HG02970 (cell line): ENCODE data around the gene ATP1A4.
"Not testable (repeated sequence)": the region's sequence is repeated elsewhere in the genome, so short reads cannot be mapped to it uniquely, and the experiment has no call there.

Experiments
- ATAC-seq: cut with Tn5 transposase; IDR thresholded peaks from one replicate; pipeline ENCODE4 v1.9.1; 2021; ENCODE audit warnings: mild to moderate bottlenecking, moderate library complexity, moderate number of reproducible peaks; ENCODE audit not compliant: unreplicated experiment, low FRiP score

Gene ATP1A4

GRCh38 chr1:160122978-160123495 lies 28.4 kb upstream of the ATP1A4 start:
- no peak for ATAC-seq

GRCh38 chr1:160123726-160124125 lies 27.7 kb upstream of the ATP1A4 start:
- no peak for ATAC-seq

GRCh38 chr1:160124705-160125478 lies 26.5 kb upstream of the ATP1A4 start:
- ATAC-seq = no peak

GRCh38 chr1:160125746-160126145 lies 25.7 kb upstream of the ATP1A4 start:
- no peak for ATAC-seq

- ATAC-seq = not testable (repeated sequence)
Observed at GRCh38 chr1:160126342-160126741, 25.1 kb upstream of the ATP1A4 start.

GRCh38 chr1:160127381-160127780 lies 24.0 kb upstream of the ATP1A4 start:
- no peak for ATAC-seq

GRCh38 chr1:160127865-160128523 lies 23.4 kb upstream of the ATP1A4 start:
- no peak for ATAC-seq

- ATAC-seq = no peak
Observed at GRCh38 chr1:160128636-160129035, 22.8 kb upstream of the ATP1A4 start.

- ATAC-seq = no peak
Observed at GRCh38 chr1:160129046-160129445, 22.4 kb upstream of the ATP1A4 start.

GRCh38 chr1:160129558-160129957 lies 21.8 kb upstream of the ATP1A4 start:
- no peak for ATAC-seq

- no peak for ATAC-seq
Observed at GRCh38 chr1:160129966-160130365, 21.4 kb upstream of the ATP1A4 start.

- no peak for ATAC-seq
Observed at GRCh38 chr1:160130486-160130885, 20.9 kb upstream of the ATP1A4 start.

GRCh38 chr1:160130939-160131338 lies 20.5 kb upstream of the ATP1A4 start:
- no peak for ATAC-seq

GRCh38 chr1:160131803-160132565 lies 19.4 kb upstream of the ATP1A4 start:
- ATAC-seq = no peak

- no peak for ATAC-seq
Observed at GRCh38 chr1:160133990-160134770, 17.2 kb upstream of the ATP1A4 start.

- ATAC-seq = no peak
Observed at GRCh38 chr1:160134791-160135572, 16.4 kb upstream of the ATP1A4 start.

- no peak for ATAC-seq
Observed at GRCh38 chr1:160136121-160136925, 15.1 kb upstream of the ATP1A4 start.

GRCh38 chr1:160136926-160137200 lies 14.5 kb upstream of the ATP1A4 start:
- ATAC-seq = no peak
